Smooth muscle cell of trachea (primary cell): Measurements from ENCODE around the gene DCAF5. TPM values are rescaled to one million over a fixed set of nuclear protein-coding genes. Genes with fewer than 3 reads are reported as not detected.

Experiments used
- total RNA-seq: library from RNA; depleted of rRNA; stranded (reverse); fragments of >200 nt; gene quantifications from 2 replicates; pipeline ENCODE4 v1.2.1, GENCODE V29; 2014

DCAF5 gene
- total RNA-seq, result 18.0 and 20.8 TPM in 2 replicates

GRCh38 chr14:69152902-69153151 lies at the start of gene DCAF5:
Gene DCAF5 (minus strand): TSS chr14:69153119. CDS start chr14:69152978, 141 bp downstream.

GRCh38 chr14:69191340-69192111 lies 38.6 kb upstream of the DCAF5 start, which contains the start of gene EXD2:
Gene EXD2 (plus strand): TSS chr14:69191498. CDS start chr14:69209471, 17,973 bp downstream.

Other genes starting within 250 kb of the DCAF5 start
- gene ACTN1, start 173.8 kb downstream of the DCAF5 start, total RNA-seq, result 225 and 373 TPM in 2 replicates
- 17.2 and 23.6 TPM in 2 replicates for gene EXD2, start 38.4 kb upstream of the DCAF5 start, total RNA-seq
- gene GALNT16, start 107.0 kb upstream of the DCAF5 start, total RNA-seq, result 1.9 and 4.6 TPM in 2 replicates
- gene ERH, start 245.2 kb upstream of the DCAF5 start, total RNA-seq, result 113 and 161 TPM in 2 replicates
- 115 and 116 TPM in 2 replicates for gene SLC39A9, start 245.6 kb upstream of the DCAF5 start, total RNA-seq